ENCODE results near the gene ALOX15. TPM values are rescaled to one million over a fixed set of nuclear protein-coding genes. Genes with fewer than 3 reads are reported as not detected.

The ALOX15 gene
- total RNA-seq, 4 donors from 2014 or later = not detected

- 71 to 76% methylated on average over 9 of the region's 9 CpGs for WGBS, 2 donors
- Histone ChIP-seq H3K36me3 (no peaks in the 10 kb centered on the region), H3K4me1 (no peaks in the 10 kb centered on the region), H3K9me3 (no peaks in the 10 kb centered on the region), H3K27me3 (no peaks in the 10 kb centered on the region), H3K27ac (no peak overlapping the region), H3K4me3 (replicated peaks in 1 of 3) (no peak overlapping the region)
- DNase-seq = no peak
- no peak for TF ChIP-seq POLR2A (IDR thresholded peaks at IDR 0.05)
- TF ChIP-seq CTCF (IDR thresholded peaks at IDR 0.05) = no peak
- intact Hi-C loops (cut with DNase I) = no loop called here
These were observed 25.0 kb downstream of the ALOX15 start for GRCh38 chr17:4616476-4616875.

- no peaks in the 10 kb centered on the region for H3K27me3 ChIP-seq
- no peak overlapping the region for H3K27ac ChIP-seq
- TF ChIP-seq POLR2A (IDR thresholded peaks at IDR 0.05) = no peak
- no peak for TF ChIP-seq CTCF (IDR thresholded peaks at IDR 0.05)
- DNase-seq = no peak
- WGBS, 2 donors = 84 to 87% methylated on average over 6 of the region's 6 CpGs
- no peaks in the 10 kb centered on the region for H3K9me3 ChIP-seq
- intact Hi-C loops (cut with DNase I) = no loop called here
- no peaks in the 10 kb centered on the region for H3K36me3 ChIP-seq
- peaks cover 4 to 5% of the 10 kb centered on the region in 2 donors for H3K4me1 ChIP-seq
- H3K4me3 ChIP-seq (replicated peaks in 1 of 3) = no peak overlapping the region
These were observed 30.8 kb downstream of the ALOX15 start for GRCh38 chr17:4610656-4611055.

- no peak for DNase-seq
- intact Hi-C loops (cut with DNase I) = no loop called here
- Histone ChIP-seq H3K27ac (no peak overlapping the region), H3K27me3 (no peaks in the 10 kb centered on the region), H3K4me3 (replicated peaks in 1 of 3) (no peak overlapping the region), H3K36me3 (no peaks in the 10 kb centered on the region), H3K9me3 (no peaks in the 10 kb centered on the region), H3K4me1 (peaks cover 4 to 5% of the 10 kb centered on the region in 2 donors)
- 89 to 96% methylated on average over 5 of the region's 5 CpGs for WGBS, 2 donors
- TF ChIP-seq POLR2A (IDR thresholded peaks at IDR 0.05) = no peak
These were observed 31.3 kb downstream of the ALOX15 start for GRCh38 chr17:4610162-4610561.

GRCh38 chr17:4609761-4610160, 31.7 kb downstream of the ALOX15 start:
- Histone ChIP-seq H3K27me3 (no peaks in the 10 kb centered on the region), H3K9me3 (no peaks in the 10 kb centered on the region), H3K36me3 (no peaks in the 10 kb centered on the region), H3K4me1 (peaks cover 4 to 5% of the 10 kb centered on the region in 2 donors), H3K27ac (no peak overlapping the region), H3K4me3 (replicated peaks in 1 of 3) (no peak overlapping the region)
- TF ChIP-seq CTCF (IDR thresholded peaks at IDR 0.05) (no peak), POLR2A (IDR thresholded peaks at IDR 0.05) (no peak)
- no peak for DNase-seq
- intact Hi-C loops (cut with DNase I) = no loop called here
- WGBS, 2 donors = 80 to 86% methylated on average over 7 of the region's 7 CpGs

GRCh38 chr17:4607773-4608187, 33.7 kb downstream of the ALOX15 start:
- 5 to 15% methylated on average over 9 of the region's 9 CpGs for WGBS, 2 donors
- Histone ChIP-seq H3K4me3 (replicated peaks in 1 of 3) (no peak overlapping the region), H3K27me3 (no peaks in the 10 kb centered on the region), H3K4me1 (peaks cover 4 to 5% of the 10 kb centered on the region in 2 donors), H3K36me3 (no peaks in the 10 kb centered on the region), H3K9me3 (no peaks in the 10 kb centered on the region), H3K27ac (peak overlapping the region in 1 of 3 donors; percentile 57)
- DNase-seq = peak; percentile 34 to 53
- intact Hi-C loops (cut with DNase I) = no loop called here
- no peak for TF ChIP-seq POLR2A (IDR thresholded peaks at IDR 0.05)
- TF ChIP-seq CTCF (IDR thresholded peaks at IDR 0.05) = no peak
